CD8-positive, alpha-beta memory T cell (primary cell): ENCODE results near the gene SET. TPM values are rescaled to one million over a fixed set of nuclear protein-coding genes. Genes with fewer than 3 reads are reported as not detected.
A peak's percentile ranks its signal among the peaks of the same experiment; 100 is the strongest.
"Not testable (repeated sequence)": the region's sequence is repeated elsewhere in the genome, so short reads cannot be mapped to it uniquely, and the experiment has no call there.

Source experiments
- CTCF ChIA-PET: fragments of 350-600 bp; sonication (Branson Sonifier 250); formaldehyde crosslinking; loops from one replicate; lab custom pipeline; 2021; ENCODE audit warnings: antibody characterized with exemption; lab: Charles Lee
- POLR2A ChIA-PET: fragments of 350-600 bp; sonication (Branson Sonifier 250); formaldehyde crosslinking; loops from one replicate; lab custom pipeline; 2021; ENCODE audit warnings: antibody characterized with exemption; lab: Charles Lee
- DNase-seq, 5 donors: peaks; one replicate each; pipeline versions ENCODE4 v3.0.0 to v3.0.0-alpha.2; 2020 to 2022; ENCODE audit warnings: mixed read lengths in 1 of 5
- H3K27ac ChIP-seq: one replicate; pipeline ENCODE4 v1.7.0; 2013; ENCODE audit warnings: low read depth, mild to moderate bottlenecking, low read length, moderate library complexity
- H3K27me3 ChIP-seq: 2 replicates; pipeline ENCODE4 v1.7.0; 2013; ENCODE audit warnings: low read length, mild to moderate bottlenecking; ENCODE audit not compliant: insufficient read depth, poor library complexity, severe bottlenecking
- H3K36me3 ChIP-seq: 2 replicates; pipeline ENCODE4 v1.7.0; 2013; ENCODE audit warnings: mild to moderate bottlenecking, low read length, moderate library complexity; ENCODE audit not compliant: insufficient read depth
- H3K4me1 ChIP-seq: 2 replicates; pipeline ENCODE4 v1.7.0; 2013; ENCODE audit warnings: mild to moderate bottlenecking, low read length, moderate library complexity; ENCODE audit not compliant: insufficient read depth
- H3K4me3 ChIP-seq: 2 replicates; pipeline ENCODE4 v1.7.0; 2013; ENCODE audit warnings: mild to moderate bottlenecking, low read length
- H3K9me3 ChIP-seq: 2 replicates; pipeline ENCODE4 v1.7.0; 2013; ENCODE audit warnings: mild to moderate bottlenecking, low read length
- H3K27ac Mint-ChIP-seq, 8 donors: one replicate each; pipeline ENCODE4 v1.8.0; 2020 to 2021; ENCODE audit warnings: mixed read lengths in 8 of 8, mild to moderate bottlenecking in 6 of 8, inconsistent platforms in 3 of 8, moderate library complexity in 3 of 8
- H3K27me3 Mint-ChIP-seq, 2 donors: one replicate each; pipeline ENCODE4 v1.8.0; 2020 to 2021; ENCODE audit warnings: mixed read lengths in 2 of 2, mild to moderate bottlenecking in 1 of 2, moderate library complexity in 1 of 2
- H3K36me3 Mint-ChIP-seq, 3 donors: one replicate each; pipeline ENCODE4 v1.8.0; 2020 to 2021; ENCODE audit warnings: mixed read lengths in 3 of 3, inconsistent platforms in 1 of 3, mild to moderate bottlenecking in 1 of 3
- H3K4me1 Mint-ChIP-seq, 3 donors: one replicate each; pipeline ENCODE4 v1.8.0; 2020 to 2021; ENCODE audit warnings: mixed read lengths in 3 of 3, inconsistent platforms in 1 of 3, mild to moderate bottlenecking in 1 of 3
- H3K4me3 Mint-ChIP-seq, 7 donors: one replicate each; pipeline ENCODE4 v1.8.0; 2020 to 2021; ENCODE audit warnings: mixed read lengths in 7 of 7, mild to moderate bottlenecking in 6 of 7, moderate library complexity in 4 of 7, inconsistent platforms in 2 of 7
- H3K9me3 Mint-ChIP-seq, 5 donors: one replicate each; pipeline ENCODE4 v1.8.0; 2020 to 2022; ENCODE audit warnings: mixed read lengths in 5 of 5, mild to moderate bottlenecking in 3 of 5, moderate library complexity in 2 of 5, inconsistent platforms in 1 of 5
- polyA plus RNA-seq: library from polyadenylated mRNA; unstranded; fragments of 300-500 nt; fragmentation: Illumina TruSeq; gene quantifications from one replicate; pipeline ENCODE4 v1.2.3, GENCODE V29; 2021
- total RNA-seq, 2 experiments: library from RNA; stranded (reverse); gene quantifications; one replicate each; pipeline ENCODE4 v1.2.3, GENCODE V29; 2021

The SET gene
- total and polyA plus RNA-seq, 3 experiments from 2014 or later = 229 to 1,027 (median 939) TPM

GRCh38 chr9:128654481-128654880 lies 34.5 kb upstream of the SET start:
- DNase-seq = no peak
- peaks cover 7 to 8% (median 8%) of the 10 kb centered on the region in 3 donors for H3K4me1 Mint-ChIP-seq
- H3K9me3 Mint-ChIP-seq = no peaks in the 10 kb centered on the region
- CTCF ChIA-PET = interaction anchor here (0.9 to 1.4 kb wide), 2 partner anchors 35 to 48 kb away, joined by 3 read pairs; partner anchors contain the start of genes PKN3 and SET
- Histone ChIP-seq H3K27me3 (no peaks in the 10 kb centered on the region), H3K4me1 (peaks cover 8% of the 10 kb centered on the region), H3K36me3 (no peaks in the 10 kb centered on the region), H3K9me3 (no peaks in the 10 kb centered on the region), H3K4me3 (no peak overlapping the region), H3K27ac (no peak overlapping the region)
- POLR2A ChIA-PET = no interaction called here
- peaks cover 0 to 2% of the 10 kb centered on the region in 2 donors for H3K27me3 Mint-ChIP-seq
- H3K27ac Mint-ChIP-seq = peak overlapping the region in 5 of 8 donors; percentile 40 to 66 (median 50)
- H3K4me3 Mint-ChIP-seq = peak overlapping the region; percentile 17 to 71 (median 62)
- H3K36me3 Mint-ChIP-seq = peaks cover 0 to 4% (median 0%) of the 10 kb centered on the region in 3 donors

GRCh38 chr9:128656416-128657343 lies 32.3 kb upstream of the SET start, which contains the start of gene DYNC2I2:
TSS of gene DYNC2I2 (minus strand) at chr9:128656847. CDS start at chr9:128656726, 121 bp downstream.
- no peaks in the 10 kb centered on the region for H3K27me3 ChIP-seq
- H3K27ac ChIP-seq = peak within 1 kb of the TSS; percentile 99
- ChIA-PET POLR2A (interaction anchor here (1.2 kb wide), 1 partner anchor 33 kb away, joined by 5 read pairs; no protein-coding TSS in a partner anchor), CTCF (interaction anchor here (1.0 to 1.4 kb wide), 2 partner anchors 28 to 68 kb away, joined by 3 to 4 read pairs; no protein-coding TSS in a partner anchor)
- peak within 1 kb of the TSS; percentile 85 to 95 (median 94) for H3K4me3 Mint-ChIP-seq
- no peaks in the 10 kb centered on the region for H3K9me3 ChIP-seq
- H3K4me1 Mint-ChIP-seq = peaks cover 7 to 8% (median 8%) of the 10 kb centered on the region in 3 donors
- H3K27me3 Mint-ChIP-seq = peaks cover 0 to 2% of the 10 kb centered on the region in 2 donors
- peak within 1 kb of the TSS; percentile 98 for H3K4me3 ChIP-seq
- DNase-seq = peak; percentile 95 to 98 (median 95)
- H3K4me1 ChIP-seq = peaks cover 8% of the 10 kb centered on the region
- H3K9me3 Mint-ChIP-seq = no peaks in the 10 kb centered on the region
- peak within 1 kb of the TSS; percentile 88 to 99 (median 99) for H3K27ac Mint-ChIP-seq
- H3K36me3 Mint-ChIP-seq = peaks cover 0 to 4% (median 0%) of the 10 kb centered on the region in 3 donors
- no peaks in the 10 kb centered on the region for H3K36me3 ChIP-seq

GRCh38 chr9:128657344-128657704 lies 31.7 kb upstream of the SET start:
- H3K4me3 Mint-ChIP-seq = peak overlapping the region; percentile 85 to 95 (median 94)
- peaks cover 0 to 2% of the 10 kb centered on the region in 2 donors for H3K27me3 Mint-ChIP-seq
- H3K9me3 ChIP-seq = no peaks in the 10 kb centered on the region
- H3K4me3 ChIP-seq = peak overlapping the region; percentile 98
- no peaks in the 10 kb centered on the region for H3K9me3 Mint-ChIP-seq
- H3K27ac ChIP-seq = peak overlapping the region; percentile 99
- H3K36me3 Mint-ChIP-seq = peaks cover 0 to 4% (median 0%) of the 10 kb centered on the region in 3 donors
- H3K4me1 Mint-ChIP-seq = peaks cover 7 to 8% (median 8%) of the 10 kb centered on the region in 3 donors
- H3K27me3 ChIP-seq = no peaks in the 10 kb centered on the region
- no peak for DNase-seq
- POLR2A ChIA-PET = interaction anchor here (1.2 kb wide), 1 partner anchor 32 kb away, joined by 5 read pairs; no protein-coding TSS in a partner anchor
- H3K27ac Mint-ChIP-seq = peak overlapping the region; percentile 88 to 99 (median 99)
- CTCF ChIA-PET = interaction anchor here (0.7 to 1.4 kb wide), 3 partner anchors 27 to 67 kb away, joined by 3 to 4 read pairs (median 3); no protein-coding TSS in a partner anchor
- no peaks in the 10 kb centered on the region for H3K36me3 ChIP-seq
- peaks cover 8% of the 10 kb centered on the region for H3K4me1 ChIP-seq

- ChIA-PET CTCF (interaction anchor here (0.7 to 1.4 kb wide), 3 partner anchors 27 to 67 kb away, joined by 3 to 4 read pairs (median 3); no protein-coding TSS in a partner anchor), POLR2A (no interaction called here)
- peaks cover 0 to 4% (median 0%) of the 10 kb centered on the region in 3 donors for H3K36me3 Mint-ChIP-seq
- H3K36me3 ChIP-seq = no peaks in the 10 kb centered on the region
- H3K27ac Mint-ChIP-seq = peak overlapping the region in 2 of 8 donors; percentile 40 to 99
- peak overlapping the region in 3 of 7 donors; percentile 51 to 95 (median 94) for H3K4me3 Mint-ChIP-seq
- no peak overlapping the region for H3K27ac ChIP-seq
- no peaks in the 10 kb centered on the region for H3K9me3 Mint-ChIP-seq
- H3K27me3 Mint-ChIP-seq = peaks cover 0 to 2% of the 10 kb centered on the region in 2 donors
- peaks cover 8% of the 10 kb centered on the region for H3K4me1 ChIP-seq
- no peaks in the 10 kb centered on the region for H3K27me3 ChIP-seq
- peaks cover 7 to 8% (median 8%) of the 10 kb centered on the region in 3 donors for H3K4me1 Mint-ChIP-seq
- no peak overlapping the region for H3K4me3 ChIP-seq
- no peaks in the 10 kb centered on the region for H3K9me3 ChIP-seq
- DNase-seq = no peak
Observed at GRCh38 chr9:128657796-128658195, 31.2 kb upstream of the SET start.

GRCh38 chr9:128666481-128666941 lies 22.5 kb upstream of the SET start:
- H3K27ac Mint-ChIP-seq, H3K27ac ChIP-seq, H3K36me3 Mint-ChIP-seq, H3K4me3 ChIP-seq, H3K36me3 ChIP-seq, H3K4me1 ChIP-seq, H3K9me3 Mint-ChIP-seq, H3K27me3 ChIP-seq, H3K9me3 ChIP-seq, H3K4me3 Mint-ChIP-seq, H3K4me1 Mint-ChIP-seq, CTCF ChIA-PET, H3K27me3 Mint-ChIP-seq: not testable (repeated sequence)
- POLR2A ChIA-PET = interaction anchor here (0.7 kb wide), 1 partner anchor 18 kb away, joined by 6 read pairs; no protein-coding TSS in a partner anchor
- DNase-seq = peak in 1 of 5 donors; percentile 10

GRCh38 chr9:128669786-128670185 lies 19.2 kb upstream of the SET start:
- H3K27me3 Mint-ChIP-seq = no peaks in the 10 kb centered on the region
- no peak overlapping the region for H3K4me3 Mint-ChIP-seq
- H3K27ac ChIP-seq = no peak overlapping the region
- no peaks in the 10 kb centered on the region for H3K4me1 Mint-ChIP-seq
- ChIA-PET POLR2A (no interaction called here), CTCF (interaction anchor here (0.9 kb wide), 1 partner anchor 9 kb away, joined by 3 read pairs; no protein-coding TSS in a partner anchor)
- H3K36me3 Mint-ChIP-seq = no peaks in the 10 kb centered on the region
- H3K4me1 ChIP-seq = no peaks in the 10 kb centered on the region
- H3K9me3 Mint-ChIP-seq = no peaks in the 10 kb centered on the region
- H3K36me3 ChIP-seq = no peaks in the 10 kb centered on the region
- no peak for DNase-seq
- no peak overlapping the region for H3K4me3 ChIP-seq
- no peaks in the 10 kb centered on the region for H3K27me3 ChIP-seq
- H3K27ac Mint-ChIP-seq = no peak overlapping the region
- no peaks in the 10 kb centered on the region for H3K9me3 ChIP-seq

- no peak overlapping the region for H3K27ac Mint-ChIP-seq
- no peaks in the 10 kb centered on the region for H3K4me1 Mint-ChIP-seq
- H3K27me3 ChIP-seq = no peaks in the 10 kb centered on the region
- peaks cover 0 to 2% (median 0%) of the 10 kb centered on the region in 3 donors for H3K36me3 Mint-ChIP-seq
- H3K27me3 Mint-ChIP-seq = no peaks in the 10 kb centered on the region
- ChIA-PET POLR2A (interaction anchor here (0.5 kb wide), 1 partner anchor 361 kb away, joined by 3 read pairs; the partner anchor contains the start of gene MIGA2), CTCF (no interaction called here)
- H3K9me3 ChIP-seq = no peaks in the 10 kb centered on the region
- no peaks in the 10 kb centered on the region for H3K4me1 ChIP-seq
- no peak overlapping the region for H3K4me3 ChIP-seq
- no peak for DNase-seq
- H3K27ac ChIP-seq = no peak overlapping the region
- no peaks in the 10 kb centered on the region for H3K9me3 Mint-ChIP-seq
- no peak overlapping the region for H3K4me3 Mint-ChIP-seq
- H3K36me3 ChIP-seq = no peaks in the 10 kb centered on the region
Observed at GRCh38 chr9:128675382-128675781, 13.6 kb upstream of the SET start.
